ENCODE measurements around the gene KANK4.

KANK4 gene

GRCh38 chr1:62336995-62337705, 17.9 kb upstream of the KANK4 start:
- DNase-seq (ENCODE audit: low read depth, low spot score), result no peak

- no peak for DNase-seq (ENCODE audit: low read depth, low spot score)
These were observed 17.4 kb upstream of the KANK4 start for GRCh38 chr1:62336638-62336994.

GRCh38 chr1:62335656-62336055, 16.4 kb upstream of the KANK4 start:
- no peak for DNase-seq (ENCODE audit: low read depth, low spot score)

- DNase-seq (ENCODE audit: low read depth, low spot score), result no peak
These were observed 15.3 kb upstream of the KANK4 start for GRCh38 chr1:62334434-62334985.

- DNase-seq (ENCODE audit: low read depth, low spot score), result no peak
These were observed 14.2 kb upstream of the KANK4 start for GRCh38 chr1:62333441-62333840.

- DNase-seq (ENCODE audit: low read depth, low spot score), result no peak
These were observed 8.3 kb upstream of the KANK4 start for GRCh38 chr1:62327360-62328055.

GRCh38 chr1:62325681-62326080, 6.4 kb upstream of the KANK4 start:
- DNase-seq (ENCODE audit: low read depth, low spot score), result no peak

GRCh38 chr1:62325081-62325480, 5.8 kb upstream of the KANK4 start:
- no peak for DNase-seq (ENCODE audit: low read depth, low spot score)

- no peak for DNase-seq (ENCODE audit: low read depth, low spot score)
These were observed 2.2 kb upstream of the KANK4 start for GRCh38 chr1:62321446-62321845.

- no peak for DNase-seq (ENCODE audit: low read depth, low spot score)
These were observed 896 bp downstream of the KANK4 start for GRCh38 chr1:62318320-62318755.

- DNase-seq (ENCODE audit: low read depth, low spot score), result no peak
These were observed 2.0 kb downstream of the KANK4 start for GRCh38 chr1:62317021-62317768.

- no peak for DNase-seq (ENCODE audit: low read depth, low spot score)
These were observed 3.1 kb downstream of the KANK4 start for GRCh38 chr1:62316135-62316534.

- no peak for DNase-seq (ENCODE audit: low read depth, low spot score)
These were observed 3.8 kb downstream of the KANK4 start for GRCh38 chr1:62315387-62315786.

- DNase-seq (ENCODE audit: low read depth, low spot score), result no peak
These were observed 4.5 kb downstream of the KANK4 start for GRCh38 chr1:62314454-62315350.

- no peak for DNase-seq (ENCODE audit: low read depth, low spot score)
These were observed 6.5 kb downstream of the KANK4 start for GRCh38 chr1:62312698-62313097.

GRCh38 chr1:62311473-62311943, 7.7 kb downstream of the KANK4 start:
- no peak for DNase-seq (ENCODE audit: low read depth, low spot score)

- no peak for DNase-seq (ENCODE audit: low read depth, low spot score)
These were observed 9.3 kb downstream of the KANK4 start for GRCh38 chr1:62309906-62310305.

- no peak for DNase-seq (ENCODE audit: low read depth, low spot score)
These were observed 10.6 kb downstream of the KANK4 start for GRCh38 chr1:62308606-62309005.

GRCh38 chr1:62307895-62308492, 11.2 kb downstream of the KANK4 start:
- DNase-seq (ENCODE audit: low read depth, low spot score), result no peak

- no peak for DNase-seq (ENCODE audit: low read depth, low spot score)
These were observed 11.8 kb downstream of the KANK4 start for GRCh38 chr1:62307446-62307845.

GRCh38 chr1:62306065-62306464, 13.2 kb downstream of the KANK4 start:
- DNase-seq (ENCODE audit: low read depth, low spot score), result no peak
